ENCODE measurements around the gene SLC15A3. TPM values are rescaled to one million over a fixed set of nuclear protein-coding genes. Genes with fewer than 3 reads are reported as not detected.

The SLC15A3 gene
- total RNA-seq, 1 donor from 2014 or later = 11.6 TPM

DNA sequence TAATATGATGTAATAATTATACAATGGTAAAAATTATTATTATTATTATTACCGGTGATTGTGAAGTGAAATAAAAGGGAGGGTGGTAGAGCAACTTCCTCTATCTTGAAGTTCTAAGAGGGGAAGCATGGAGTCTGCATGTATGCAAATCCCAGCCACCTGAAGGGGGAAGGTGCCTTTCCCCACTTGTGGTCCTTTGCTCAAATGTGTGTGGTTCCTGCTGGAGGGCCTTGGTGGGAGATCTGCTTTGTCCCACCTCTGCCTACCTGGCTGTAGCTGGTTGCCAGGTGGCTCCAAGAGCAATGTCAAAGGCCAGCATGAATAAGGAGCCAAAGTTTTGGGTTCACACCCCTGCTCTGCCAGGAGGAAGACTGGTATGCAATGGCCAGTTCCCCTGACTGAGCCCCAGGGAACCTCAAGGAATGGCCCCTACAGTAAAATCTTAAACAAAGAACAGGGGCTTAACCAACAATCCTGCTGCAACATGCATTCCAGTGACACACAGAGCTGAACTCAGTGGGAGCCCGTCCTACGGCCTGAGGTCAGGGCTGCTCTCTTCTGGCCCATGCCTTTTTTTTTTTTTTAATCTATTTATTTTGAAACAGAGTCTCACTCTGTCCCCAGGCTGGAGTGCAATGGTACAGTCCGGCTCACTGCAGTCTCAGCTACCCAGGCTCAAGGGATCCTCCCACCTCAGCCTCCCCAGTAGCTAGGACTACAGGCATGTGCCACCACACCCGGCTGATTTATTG lies 19.2 kb downstream of the SLC15A3 start:
- no peaks in the 10 kb centered on the region for H3K9me3 Mint-ChIP-seq (ENCODE audit: unreplicated experiment)
- no peak for DNase-seq (ENCODE audit: extremely low spot score, unreplicated experiment)
- TF ChIP-seq, protein P1, sequence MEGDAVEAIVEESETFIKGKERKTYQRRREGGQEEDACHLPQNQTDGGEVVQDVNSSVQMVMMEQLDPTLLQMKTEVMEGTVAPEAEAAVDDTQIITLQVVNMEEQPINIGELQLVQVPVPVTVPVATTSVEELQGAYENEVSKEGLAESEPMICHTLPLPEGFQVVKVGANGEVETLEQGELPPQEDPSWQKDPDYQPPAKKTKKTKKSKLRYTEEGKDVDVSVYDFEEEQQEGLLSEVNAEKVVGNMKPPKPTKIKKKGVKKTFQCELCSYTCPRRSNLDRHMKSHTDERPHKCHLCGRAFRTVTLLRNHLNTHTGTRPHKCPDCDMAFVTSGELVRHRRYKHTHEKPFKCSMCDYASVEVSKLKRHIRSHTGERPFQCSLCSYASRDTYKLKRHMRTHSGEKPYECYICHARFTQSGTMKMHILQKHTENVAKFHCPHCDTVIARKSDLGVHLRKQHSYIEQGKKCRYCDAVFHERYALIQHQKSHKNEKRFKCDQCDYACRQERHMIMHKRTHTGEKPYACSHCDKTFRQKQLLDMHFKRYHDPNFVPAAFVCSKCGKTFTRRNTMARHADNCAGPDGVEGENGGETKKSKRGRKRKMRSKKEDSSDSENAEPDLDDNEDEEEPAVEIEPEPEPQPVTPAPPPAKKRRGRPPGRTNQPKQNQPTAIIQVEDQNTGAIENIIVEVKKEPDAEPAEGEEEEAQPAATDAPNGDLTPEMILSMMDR (IDR thresholded peaks at IDR 0.05) = no peak

DNA sequence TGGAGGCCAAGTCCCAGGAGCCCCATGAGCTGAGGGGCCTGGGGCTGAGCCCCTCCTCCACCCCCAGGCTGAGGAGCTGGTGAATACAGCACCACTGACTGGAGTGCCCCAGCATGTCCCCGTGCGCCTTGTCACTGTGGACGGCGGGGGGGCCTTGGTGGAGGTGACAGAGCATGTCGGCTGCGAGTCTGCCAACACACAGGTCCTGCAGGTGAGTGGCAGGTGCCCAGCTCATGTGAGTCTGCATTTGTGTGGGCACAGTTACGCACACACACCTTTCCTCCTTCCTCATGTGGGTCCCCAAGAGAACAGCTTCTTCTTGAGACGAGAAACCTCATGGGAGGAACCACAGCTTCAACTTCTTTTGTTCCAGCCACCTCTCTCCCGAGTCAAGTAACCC lies 20.1 kb downstream of the SLC15A3 start:
- H3K9me3 Mint-ChIP-seq (ENCODE audit: unreplicated experiment) = no peaks in the 10 kb centered on the region
- no peak overlapping the region for H3K27ac Mint-ChIP-seq (ENCODE audit: unreplicated experiment)
- TF ChIP-seq, protein P1 (IDR thresholded peaks at IDR 0.05) = no peak
- no peak for DNase-seq (ENCODE audit: extremely low spot score, unreplicated experiment)
- no peaks in the 10 kb centered on the region for H3K27me3 Mint-ChIP-seq (ENCODE audit: unreplicated experiment)
- no peak overlapping the region for H3K4me3 Mint-ChIP-seq (ENCODE audit: unreplicated experiment)
- H3K4me1 Mint-ChIP-seq (ENCODE audit: unreplicated experiment) = peaks cover 8% of the 10 kb centered on the region
- peaks cover 18% of the 10 kb centered on the region for H3K36me3 Mint-ChIP-seq (ENCODE audit: unreplicated experiment)

More for the DNA sequence above, 19.2 kb downstream of the SLC15A3 start:
- no peak overlapping the region for H3K27ac Mint-ChIP-seq (ENCODE audit: unreplicated experiment)
- H3K4me1 Mint-ChIP-seq (ENCODE audit: unreplicated experiment) = peaks cover 8% of the 10 kb centered on the region
- peaks cover 18% of the 10 kb centered on the region for H3K36me3 Mint-ChIP-seq (ENCODE audit: unreplicated experiment)
- H3K4me3 Mint-ChIP-seq (ENCODE audit: unreplicated experiment) = no peak overlapping the region
- no peaks in the 10 kb centered on the region for H3K27me3 Mint-ChIP-seq (ENCODE audit: unreplicated experiment)

DNA sequence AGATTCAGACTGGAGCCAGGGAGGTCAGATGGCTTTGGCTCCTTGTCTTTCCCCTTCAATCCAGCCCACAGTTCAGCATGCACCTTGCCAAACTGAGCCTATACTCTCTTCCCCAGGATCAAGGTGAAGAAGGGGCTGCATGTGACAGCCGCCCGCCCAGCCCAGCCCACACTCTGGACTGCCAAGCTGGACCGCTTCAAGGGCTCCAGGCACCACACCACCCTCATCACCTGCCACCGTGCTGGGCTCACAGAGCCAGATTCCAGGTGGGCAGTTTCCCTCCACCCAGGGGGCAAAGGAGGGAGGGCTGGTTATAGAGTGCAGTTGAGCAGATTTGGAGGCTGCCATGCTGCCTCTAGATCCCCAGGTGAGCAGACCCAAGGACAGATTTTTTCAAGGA lies 21.6 kb downstream of the SLC15A3 start:
- Mint-ChIP-seq H3K36me3 (ENCODE audit: unreplicated experiment) (peaks cover 15% of the 10 kb centered on the region), H3K4me1 (ENCODE audit: unreplicated experiment) (peaks cover 14% of the 10 kb centered on the region), H3K4me3 (ENCODE audit: unreplicated experiment) (no peak overlapping the region)

DNA sequence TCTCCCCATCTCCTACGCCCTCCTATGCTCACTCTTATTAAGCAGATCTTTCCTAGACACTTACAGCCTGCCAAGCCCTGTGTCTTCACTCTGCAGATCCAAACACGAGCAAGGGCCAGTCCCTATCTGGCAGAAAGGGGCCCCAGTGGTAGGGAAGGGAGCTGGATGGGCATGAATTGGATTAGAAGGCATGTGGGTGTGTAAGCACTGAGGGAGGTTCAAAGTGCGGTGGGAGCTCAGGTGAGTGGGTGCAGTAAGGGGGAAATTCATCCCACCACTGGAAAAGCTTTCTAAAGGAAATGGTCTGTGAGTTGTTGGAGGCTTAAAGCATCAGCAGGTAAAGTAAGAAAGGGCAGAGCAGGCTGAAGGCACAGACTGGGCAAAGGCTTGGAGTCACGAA lies 22.2 kb downstream of the SLC15A3 start:
- H3K27me3 Mint-ChIP-seq (ENCODE audit: unreplicated experiment) = no peaks in the 10 kb centered on the region
- H3K9me3 Mint-ChIP-seq (ENCODE audit: unreplicated experiment) = no peaks in the 10 kb centered on the region
- TF ChIP-seq, protein P1 (IDR thresholded peaks at IDR 0.05) = no peak
- peaks cover 19% of the 10 kb centered on the region for H3K4me1 Mint-ChIP-seq (ENCODE audit: unreplicated experiment)
- H3K4me3 Mint-ChIP-seq (ENCODE audit: unreplicated experiment) = no peak overlapping the region
- peaks cover 15% of the 10 kb centered on the region for H3K36me3 Mint-ChIP-seq (ENCODE audit: unreplicated experiment)
- H3K27ac Mint-ChIP-seq (ENCODE audit: unreplicated experiment) = no peak overlapping the region
- no peak for DNase-seq (ENCODE audit: extremely low spot score, unreplicated experiment)

More for the DNA sequence above, 21.6 kb downstream of the SLC15A3 start:
- no peak for DNase-seq (ENCODE audit: extremely low spot score, unreplicated experiment)
- no peaks in the 10 kb centered on the region for H3K27me3 Mint-ChIP-seq (ENCODE audit: unreplicated experiment)
- no peaks in the 10 kb centered on the region for H3K9me3 Mint-ChIP-seq (ENCODE audit: unreplicated experiment)
- TF ChIP-seq, protein P1 (IDR thresholded peaks at IDR 0.05) = no peak
- H3K27ac Mint-ChIP-seq (ENCODE audit: unreplicated experiment) = no peak overlapping the region

DNA sequence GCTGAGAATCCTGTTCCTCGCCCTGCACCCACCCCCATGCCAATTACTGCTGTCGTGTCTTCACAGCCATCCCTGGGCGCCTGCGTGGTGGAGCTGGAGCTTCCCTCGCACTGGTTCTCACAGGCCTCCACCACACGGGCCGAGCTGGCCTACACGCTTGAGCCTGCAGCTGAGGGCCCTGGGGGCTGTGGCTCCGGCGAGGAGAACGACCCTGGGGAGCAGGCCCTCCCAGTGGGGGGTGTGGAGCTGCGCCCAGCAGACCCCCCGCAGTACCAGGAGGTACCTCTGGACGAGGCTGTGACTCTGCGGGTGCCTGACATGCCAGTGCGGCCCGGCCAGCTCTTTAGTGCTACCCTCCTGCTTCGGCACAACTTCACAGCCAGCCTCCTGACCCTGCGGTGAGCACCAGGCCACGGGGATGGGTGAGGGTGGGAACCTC lies 23.4 kb downstream of the SLC15A3 start:
- no peaks in the 10 kb centered on the region for H3K9me3 Mint-ChIP-seq (ENCODE audit: unreplicated experiment)
- peaks cover 22% of the 10 kb centered on the region for H3K4me1 Mint-ChIP-seq (ENCODE audit: unreplicated experiment)
- H3K4me3 Mint-ChIP-seq (ENCODE audit: unreplicated experiment) = no peak overlapping the region
- peaks cover 11% of the 10 kb centered on the region for H3K36me3 Mint-ChIP-seq (ENCODE audit: unreplicated experiment)
- H3K27ac Mint-ChIP-seq (ENCODE audit: unreplicated experiment) = no peak overlapping the region
- DNase-seq (ENCODE audit: extremely low spot score, unreplicated experiment) = no peak
- H3K27me3 Mint-ChIP-seq (ENCODE audit: unreplicated experiment) = no peaks in the 10 kb centered on the region
- TF ChIP-seq, protein P1 (IDR thresholded peaks at IDR 0.05) = no peak
